Panc1 (cell line): Measurements from ENCODE around the gene CFP. TPM values are rescaled to one million over a fixed set of nuclear protein-coding genes. Genes with fewer than 3 reads are reported as not detected.
A peak's percentile ranks its signal among the peaks of the same experiment; 100 is the strongest.

ENCODE experiments used
- ATAC-seq: fragments of 200-7000 bp; cut with Tn5 transposase; 2 replicates; pipeline ENCODE4 v1.9.1; 2020; ENCODE audit warnings: mild to moderate bottlenecking, moderate library complexity
- BruUV-seq: library from RNA; stranded (reverse); fragments of 400-500 nt; replicated peaks from 2 replicates; lab custom pipeline; 2021; lab: Mats Ljungman, UMichigan
- CTCF ChIA-PET: fragments of 300-600 bp; sonication (Branson Sonifier 250); formaldehyde crosslinking; loops from one replicate; lab custom pipeline; 2022; ENCODE audit warnings: antibody characterized with exemption; lab: Charles Lee
- POLR2A ChIA-PET: fragments of 300-600 bp; sonication (Branson Sonifier 250); formaldehyde crosslinking; loops from one replicate; lab custom pipeline; 2022; ENCODE audit warnings: antibody characterized with exemption; lab: Charles Lee
- DNase-seq: peaks from one replicate; pipeline ENCODE4 v3.0.0-alpha.2; 2010; ENCODE audit warnings: low read depth, low spot score
- H3K27ac ChIP-seq: 2 replicates; pipeline ENCODE4 v1.5.1; 2011; ENCODE audit warnings: mild to moderate bottlenecking, low read length, inconsistent platforms
- H3K27me3 ChIP-seq: fragments of 200-500 bp; sonication (Bioruptor generic); 2 replicates; pipeline ENCODE4 v1.6.0; 2014; ENCODE audit warnings: low read length, inconsistent platforms; ENCODE audit not compliant: control insufficient read depth, insufficient read depth
- H3K36me3 ChIP-seq: fragments of 200-500 bp; sonication (Bioruptor generic); 2 replicates; pipeline ENCODE4 v1.5.1; 2014; ENCODE audit warnings: inconsistent platforms, mild to moderate bottlenecking, low read length, moderate library complexity; ENCODE audit not compliant: control insufficient read depth, insufficient read depth
- H3K4me1 ChIP-seq: 2 replicates; pipeline ENCODE4 v1.5.1; 2011; ENCODE audit warnings: inconsistent platforms, mild to moderate bottlenecking, low read length, moderate library complexity; ENCODE audit not compliant: control insufficient read depth, insufficient read depth
- H3K4me3 ChIP-seq, 2 experiments: 2 replicates each; pipeline ENCODE4 v1.5.1; 2011 to 2012; ENCODE audit warnings: low read depth in 2 of 2, low read length in 2 of 2, mild to moderate bottlenecking in 2 of 2, inconsistent platforms in 1 of 2, moderate library complexity in 1 of 2
- H3K9me3 ChIP-seq: fragments of 200-500 bp; sonication (Bioruptor generic); 2 replicates; pipeline ENCODE4 v1.5.1; 2014; ENCODE audit warnings: low read depth, mild to moderate bottlenecking, inconsistent platforms, low read length, moderate library complexity; ENCODE audit not compliant: control insufficient read depth, insufficient read depth
- CTCF ChIP-seq: fragments of 450-650 bp; IDR thresholded peaks from 2 replicates; pipeline ENCODE4 v1.5.1; 2017; ENCODE audit warnings: mild to moderate bottlenecking
- POLR2AphosphoS5 ChIP-seq: IDR thresholded peaks from 2 replicates; pipeline ENCODE4 v1.6.1; 2012; ENCODE audit warnings: mild to moderate bottlenecking, low read depth, low read length, moderate library complexity
- REST ChIP-seq, 2 experiments: IDR thresholded peaks; 2 replicates each; pipeline ENCODE4 v1.6.1; 2011 to 2012; ENCODE audit warnings: low read depth in 2 of 2, control low read depth in 1 of 2, low read length in 1 of 2, mild to moderate bottlenecking in 1 of 2, moderate library complexity in 1 of 2; ENCODE audit not compliant: insufficient read depth in 1 of 2
- SIN3A ChIP-seq: IDR thresholded peaks from 2 replicates; pipeline ENCODE4 v1.6.1; 2012; ENCODE audit warnings: low read depth, mild to moderate bottlenecking, low read length, moderate library complexity, borderline replicate concordance; ENCODE audit not compliant: insufficient read depth
- TCF7L2 ChIP-seq: IDR thresholded peaks from 2 replicates; pipeline ENCODE4 v1.6.1; 2011; ENCODE audit warnings: mild to moderate bottlenecking, low read depth, low read length, inconsistent platforms
- in situ Hi-C: cut with HindIII; loops from 2 replicates; pipeline ENCODE4 v1.10.0; 2016; ENCODE audit warnings: low sequenced_read_pairs, low pct_unique_long_range_greater_than_20kb
- intact Hi-C: fragments of 100-400 bp; cut with micrococcal nuclease; formaldehyde crosslinking; loops from one replicate; pipeline ENCODE4 v1.10.0; 2022; ENCODE audit not compliant: unreplicated experiment
- total RNA-seq: library from RNA; stranded (reverse); gene quantifications from one replicate; pipeline ENCODE4 v1.2.1, GENCODE V29; 2021; ENCODE audit not compliant: unreplicated experiment

The CFP gene
- total RNA-seq, 1 experiment from 2014 or later: 0.59 TPM

GRCh38 chrX:47649781-47650163 lies 20.0 kb upstream of the CFP start:
- Histone ChIP-seq H3K9me3 (no peaks in the 10 kb centered on the region), H3K4me3 (peak overlapping the region; percentile 72 to 74), H3K27ac (peak overlapping the region; percentile 76), H3K36me3 (no peaks in the 10 kb centered on the region; the same call in 1 of the 2 replicates), H3K4me1 (0 out of 2 replicates have a peak, but pooled peaks cover 5% of the 10 kb centered on the region), H3K27me3 (no peaks in the 10 kb centered on the region)
- CTCF ChIA-PET: no interaction called here
- ATAC-seq (no peak), DNase-seq (no peak)
- in situ Hi-C loops (no loop called here), intact Hi-C loops (no loop called here)
- TF ChIP-seq SIN3A: no peak
- no peak for TF ChIP-seq CTCF
- TF ChIP-seq POLR2AphosphoS5: no peak
- TF ChIP-seq TCF7L2: no peak
- TF ChIP-seq REST (IDR thresholded peaks at IDR 0.05; ENCODE audit: insufficient read depth in 1 of 2, low read depth in 2 of 2, low read length in 1 of 2): no peak
- POLR2A ChIA-PET: interaction anchor here (0.6 kb wide), 1 partner anchor 425 kb away, joined by 5 read pairs; no protein-coding TSS in a partner anchor
- no TSS peak for BruUV-seq

GRCh38 chrX:47649271-47649670 lies 19.5 kb upstream of the CFP start:
- no peaks in the 10 kb centered on the region for H3K9me3 ChIP-seq
- no peaks in the 10 kb centered on the region; the same call in 1 of the 2 replicates for H3K36me3 ChIP-seq
- BruUV-seq: no TSS peak
- H3K4me3 ChIP-seq: peak overlapping the region; percentile 72 to 74
- no peak for DNase-seq
- in situ Hi-C loops (no loop called here), intact Hi-C loops (no loop called here)
- H3K27me3 ChIP-seq: no peaks in the 10 kb centered on the region
- H3K27ac ChIP-seq: peak overlapping the region; percentile 76
- H3K4me1 ChIP-seq: 0 out of 2 replicates have a peak, but pooled peaks cover 5% of the 10 kb centered on the region
- TF ChIP-seq POLR2AphosphoS5 (no peak), SIN3A (no peak), CTCF (no peak), REST (IDR thresholded peaks at IDR 0.05; ENCODE audit: insufficient read depth in 1 of 2, low read depth in 2 of 2, low read length in 1 of 2) (no peak)
- CTCF ChIA-PET: no interaction called here
- ATAC-seq: no peak
- POLR2A ChIA-PET: interaction anchor here (0.6 kb wide), 1 partner anchor 425 kb away, joined by 5 read pairs; no protein-coding TSS in a partner anchor
